Thyroid gland (tissue), 4 donors: Measurements from ENCODE around the gene RRAD.
A peak's percentile ranks its signal among the peaks of the same experiment; 100 is the strongest.

Source experiments
- CTCF ChIP-seq, 6 experiments: fragments of 200-600 bp in 3 of 6; fragments of 450-650 bp in 3 of 6; sonication (generic) in 3 of 6; IDR thresholded peaks; one replicate each; pipeline ENCODE4 v1.5.1; 2016 to 2019; ENCODE audit warnings: antibody characterized with exemption in 6 of 6, mild to moderate bottlenecking in 2 of 6, inconsistent platforms in 1 of 6, moderate library complexity in 1 of 6
- POLR2A ChIP-seq, 2 donors: fragments of 450-650 bp; IDR thresholded peaks; one replicate each; pipeline ENCODE4 v1.6.1; 2017; ENCODE audit warnings: antibody characterized with exemption in 2 of 2, mild to moderate bottlenecking in 2 of 2, moderate library complexity in 1 of 2

- TF ChIP-seq CTCF (IDR thresholded peaks at IDR 0.05) (peak; percentile 78 to 91 (median 87)), POLR2A (IDR thresholded peaks at IDR 0.05) (peak in 1 of 2 donors; percentile 16)
These were observed 22.1 kb upstream of the RRAD start for GRCh38 chr16:66947302-66948065.
